HepG2 (cell line): ENCODE data around the gene PLOD2. TPM values are rescaled to one million over a fixed set of nuclear protein-coding genes. Genes with fewer than 3 reads are reported as not detected.

Experiments used
- AKAP8 ChIP-seq: sonication (generic); formaldehyde crosslinking; IDR thresholded peaks from 2 replicates; pipeline ENCODE4 v1.5.1; 2020; ENCODE audit warnings: mild to moderate bottlenecking, missing genetic modification reagents
- CHD4 ChIP-seq: fragments of 200-600 bp; sonication (generic); IDR thresholded peaks from 2 replicates; pipeline ENCODE4 v1.7.0; 2017; ENCODE audit warnings: mild to moderate bottlenecking, low read length, borderline replicate concordance
- EHMT2 ChIP-seq: fragments of 200-600 bp; sonication (generic); IDR thresholded peaks from 2 replicates; pipeline ENCODE4 v1.7.0; 2017; ENCODE audit warnings: antibody characterized with exemption, low read depth, low read length, borderline replicate concordance
- EZH2 ChIP-seq: conservative IDR thresholded peaks from 2 replicates; pipeline ENCODE4 v1.6.1; 2012; ENCODE audit warnings: mild to moderate bottlenecking, low read depth, low read length, moderate library complexity
- FOXC1 ChIP-seq: sonication (generic); formaldehyde crosslinking; IDR thresholded peaks from 2 replicates; pipeline ENCODE4 v1.8.0; 2022; ENCODE audit warnings: mild to moderate bottlenecking, missing genetic modification reagents, borderline replicate concordance
- FOXO4 ChIP-seq: sonication (generic); formaldehyde crosslinking; conservative IDR thresholded peaks from 2 replicates; pipeline ENCODE4 v1.8.1; 2023; ENCODE audit warnings: missing genetic modification reagents
- HDAC2 ChIP-seq: sonication (generic); formaldehyde crosslinking; IDR thresholded peaks from 2 replicates; pipeline ENCODE4 v1.4.0; 2020; ENCODE audit warnings: missing genetic modification reagents
- KLF12 ChIP-seq: sonication (generic); formaldehyde crosslinking; IDR thresholded peaks from 2 replicates; pipeline ENCODE4 v1.4.0; 2020; ENCODE audit warnings: missing genetic modification reagents, borderline replicate concordance
- MIER2 ChIP-seq: IDR thresholded peaks from 2 replicates; pipeline ENCODE4 v1.6.1; 2016; ENCODE audit warnings: missing biosample characterization, missing genetic modification reagents
- REXO4 ChIP-seq: sonication (generic); formaldehyde crosslinking; IDR thresholded peaks from 2 replicates; pipeline ENCODE4 v1.8.0; 2022; ENCODE audit warnings: missing genetic modification reagents, mild to moderate bottlenecking, borderline replicate concordance
- RFX1 ChIP-seq: fragments of 450-650 bp; IDR thresholded peaks from 2 replicates; pipeline ENCODE4 v1.6.1; 2017
- SP5 ChIP-seq: IDR thresholded peaks from 2 replicates; pipeline ENCODE4 v1.6.1; 2016; ENCODE audit warnings: low read depth, borderline replicate concordance
- TFAP4 ChIP-seq: sonication (generic); IDR thresholded peaks from 2 replicates; pipeline ENCODE4 v1.6.1; 2016; ENCODE audit warnings: low read depth, borderline replicate concordance
- ZBTB37 ChIP-seq: sonication (generic); formaldehyde crosslinking; IDR thresholded peaks from 2 replicates; pipeline ENCODE4 v1.4.0; 2020; ENCODE audit warnings: mild to moderate bottlenecking, missing genetic modification reagents
- ZBTB8A ChIP-seq: sonication (generic); formaldehyde crosslinking; IDR thresholded peaks from 2 replicates; pipeline ENCODE4 v1.4.0; 2020; ENCODE audit warnings: mild to moderate bottlenecking, low read depth, missing genetic modification reagents, borderline replicate concordance
- ZNF142 ChIP-seq: sonication (generic); formaldehyde crosslinking; IDR thresholded peaks from 2 replicates; pipeline ENCODE4 v1.4.0; 2020; ENCODE audit warnings: missing genetic modification reagents
- ZNF224 ChIP-seq: sonication (generic); formaldehyde crosslinking; IDR thresholded peaks from 2 replicates; pipeline ENCODE4 v1.5.0; 2020; ENCODE audit warnings: mild to moderate bottlenecking, missing genetic modification reagents
- ZNF572 ChIP-seq: sonication (generic); formaldehyde crosslinking; IDR thresholded peaks from 2 replicates; pipeline ENCODE4 v1.5.1; 2020; ENCODE audit warnings: mild to moderate bottlenecking, missing genetic modification reagents
- ZNF614 ChIP-seq: IDR thresholded peaks from 2 replicates; pipeline ENCODE4 v1.6.1; 2018; ENCODE audit warnings: missing biosample characterization, missing genetic modification reagents, inconsistent platforms, borderline replicate concordance
- ZNF784 ChIP-seq: sonication (generic); formaldehyde crosslinking; IDR thresholded peaks from 2 replicates; pipeline ENCODE4 v1.5.1; 2020; ENCODE audit warnings: missing genetic modification reagents, mild to moderate bottlenecking, borderline replicate concordance
- ZNF788 ChIP-seq: sonication (generic); formaldehyde crosslinking; IDR thresholded peaks from 2 replicates; pipeline ENCODE4 v1.5.0; 2020; ENCODE audit warnings: mild to moderate bottlenecking, missing genetic modification reagents, borderline replicate concordance
- ZNF891 ChIP-seq: sonication (generic); formaldehyde crosslinking; IDR thresholded peaks from 2 replicates; pipeline ENCODE4 v1.5.0; 2020; ENCODE audit warnings: mild to moderate bottlenecking, missing genetic modification reagents
- polyA plus RNA-seq, 8 experiments: library from polyadenylated mRNA; depleted of rRNA in 3 of 8; stranded (reverse) in 7 of 8; unstranded in 1 of 8; fragments of >200 nt; fragmentation: Illumina TruSeq in 4 of 8; extraction: Trizol in 4 of 8; gene quantifications; 2 replicates each; pipeline versions ENCODE4 v1.2.1 to v1.2.3, GENCODE V29; 2011 to 2016; ENCODE audit warnings: low read depth in 4 of 8, missing spikeins in 1 of 8, mixed read lengths in 1 of 8; ENCODE audit not compliant: insufficient read depth in 1 of 8
- total RNA-seq, 5 experiments: library from RNA; depleted of rRNA; stranded (reverse); fragments of >200 nt; fragmentation: Illumina TruSeq; extraction: Trizol; gene quantifications; 2 replicates each; pipeline ENCODE4 v1.2.3, GENCODE V29; 2016; ENCODE audit warnings: low read depth in 1 of 5

The PLOD2 gene
- total and polyA plus RNA-seq, 2 of the 13 experiments (the other 11 are each of a cell fraction or from before 2014, with no cell fraction given): 107 to 161 TPM

GRCh38 chr3:146152834-146153233 lies 8.2 kb downstream of the PLOD2 start (continued):
- no peak for TF ChIP-seq ZNF224 (CRISPR knock-in tag)
- no peak for TF ChIP-seq HDAC2 (CRISPR knock-in tag)
- no peak for TF ChIP-seq REXO4 (CRISPR knock-in tag)
- TF ChIP-seq TFAP4: peak; percentile 50; the same call in 1 of the 2 replicates
- no peak for TF ChIP-seq ZBTB8A
- TF ChIP-seq RFX1: no peak
- TF ChIP-seq ZNF891 (CRISPR knock-in tag): no peak
- TF ChIP-seq KLF12 (CRISPR knock-in tag): no peak
- peak; percentile 88 for TF ChIP-seq ZBTB37
- TF ChIP-seq FOXC1 (CRISPR knock-in tag): no peak
- TF ChIP-seq ZNF784 (CRISPR knock-in tag): no peak
- TF ChIP-seq FOXO4 (CRISPR knock-in tag): no peak
- no peak for TF ChIP-seq MIER2 (CRISPR knock-in tag)
- TF ChIP-seq ZNF788: no peak
- TF ChIP-seq ZNF572 (CRISPR knock-in tag): no peak
- TF ChIP-seq ZNF614 (CRISPR knock-in tag): no peak
- no peak for TF ChIP-seq ZNF142 (CRISPR knock-in tag)
- no peak for TF ChIP-seq EZH2
- no peak for TF ChIP-seq EHMT2
- no peak for TF ChIP-seq CHD4
- TF ChIP-seq AKAP8 (CRISPR knock-in tag): no peak
- no peak for TF ChIP-seq SP5 (CRISPR knock-in tag)
